GM12892 (cell line): Measurements from ENCODE around the gene EPHB1.
"Not testable (repeated sequence)": the region's sequence is repeated elsewhere in the genome, so short reads cannot be mapped to it uniquely, and the experiment has no call there.

Source experiments
- DNase-seq: peaks from one replicate; pipeline ENCODE4 v3.0.0; 2011; ENCODE audit not compliant: insufficient read length
- FAIRE-seq: peaks from 2 replicates; lab custom pipeline; 2011; peaks lifted over from hg19 to GRCh38; lab: Jason Lieb, UNC
- POLR2A ChIP-seq: IDR thresholded peaks from 2 replicates; pipeline ENCODE4 v1.6.1; 2011; ENCODE audit warnings: low read depth, low read length, control low read depth
- POLR2AphosphoS5 ChIP-seq: IDR thresholded peaks from 2 replicates; pipeline ENCODE4 v1.6.1; 2011; ENCODE audit warnings: low read depth, low read length, control low read depth
- TAF1 ChIP-seq: IDR thresholded peaks from 2 replicates; pipeline ENCODE4 v1.6.1; 2011; ENCODE audit warnings: low read depth, mild to moderate bottlenecking, control low read depth, low read length, borderline replicate concordance

The EPHB1 gene

GRCh38 chr3:135056084-135056730, 261.1 kb downstream of the EPHB1 start:
- DNase-seq (no peak), FAIRE-seq (no peak)
- TF ChIP-seq TAF1 = no peak
- TF ChIP-seq POLR2A = no peak
- TF ChIP-seq POLR2AphosphoS5 = no peak

GRCh38 chr3:135056733-135057310, 261.8 kb downstream of the EPHB1 start:
- FAIRE-seq (no peak), DNase-seq (no peak)
- TF ChIP-seq POLR2A = no peak

- FAIRE-seq = no peak
- TF ChIP-seq POLR2AphosphoS5 = no peak
- TF ChIP-seq POLR2A = no peak
- TF ChIP-seq TAF1 = no peak
- DNase-seq = no peak
Observed at GRCh38 chr3:135057996-135058395, 262.9 kb downstream of the EPHB1 start.

- TF ChIP-seq TAF1 (no peak), POLR2A (no peak), POLR2AphosphoS5 (no peak)
- DNase-seq (no peak), FAIRE-seq (no peak)
Observed at GRCh38 chr3:135059580-135059979, 264.5 kb downstream of the EPHB1 start.

GRCh38 chr3:135066844-135067727, 272.0 kb downstream of the EPHB1 start:
- DNase-seq, FAIRE-seq: not testable (repeated sequence)

GRCh38 chr3:135068011-135068410, 273.0 kb downstream of the EPHB1 start:
- FAIRE-seq (no peak), DNase-seq (no peak)
- TF ChIP-seq POLR2A (no peak), TAF1 (no peak), POLR2AphosphoS5 (no peak)

- no peak for FAIRE-seq
- no peak for TF ChIP-seq POLR2AphosphoS5
- no peak for TF ChIP-seq TAF1
- TF ChIP-seq POLR2A = no peak
- DNase-seq = no peak
Observed at GRCh38 chr3:135069406-135069805, 274.3 kb downstream of the EPHB1 start.

GRCh38 chr3:135071483-135071882, 276.4 kb downstream of the EPHB1 start:
- FAIRE-seq = no peak
- DNase-seq = no peak
- no peak for TF ChIP-seq TAF1
- no peak for TF ChIP-seq POLR2A
- TF ChIP-seq POLR2AphosphoS5 = no peak

GRCh38 chr3:135072431-135072830, 277.4 kb downstream of the EPHB1 start:
- DNase-seq (no peak), FAIRE-seq (no peak)
- TF ChIP-seq POLR2AphosphoS5 (no peak), POLR2A (no peak), TAF1 (no peak)

GRCh38 chr3:135075157-135075556, 280.1 kb downstream of the EPHB1 start:
- TF ChIP-seq TAF1 (no peak), POLR2AphosphoS5 (no peak), POLR2A (no peak)
- no peak for FAIRE-seq

GRCh38 chr3:135076341-135076740, 281.3 kb downstream of the EPHB1 start:
- DNase-seq = no peak
- FAIRE-seq = no peak
- TF ChIP-seq TAF1 (no peak), POLR2A (no peak), POLR2AphosphoS5 (no peak)

More at GRCh38 chr3:135075157-135075556, 280.1 kb downstream of the EPHB1 start:
- DNase-seq = no peak

- DNase-seq (no peak), FAIRE-seq (no peak)
- TF ChIP-seq TAF1 (no peak), POLR2A (no peak), POLR2AphosphoS5 (no peak)
Observed at GRCh38 chr3:135077186-135077585, 282.1 kb downstream of the EPHB1 start.
